DMS53 treated with DMSO at 0.1 percent for 48 hours (cell line): ENCODE data around the gene SLC35F1.

Experiments used
- DNase-seq: peaks from one replicate; lab custom pipeline; 2025; ENCODE audit not compliant: unreplicated experiment; lab: John Stamatoyannopoulos, UW

Gene SLC35F1

GRCh38 chr6:118103381-118104146, 196.5 kb downstream of the SLC35F1 start:
- DNase-seq: no peak

DNA sequence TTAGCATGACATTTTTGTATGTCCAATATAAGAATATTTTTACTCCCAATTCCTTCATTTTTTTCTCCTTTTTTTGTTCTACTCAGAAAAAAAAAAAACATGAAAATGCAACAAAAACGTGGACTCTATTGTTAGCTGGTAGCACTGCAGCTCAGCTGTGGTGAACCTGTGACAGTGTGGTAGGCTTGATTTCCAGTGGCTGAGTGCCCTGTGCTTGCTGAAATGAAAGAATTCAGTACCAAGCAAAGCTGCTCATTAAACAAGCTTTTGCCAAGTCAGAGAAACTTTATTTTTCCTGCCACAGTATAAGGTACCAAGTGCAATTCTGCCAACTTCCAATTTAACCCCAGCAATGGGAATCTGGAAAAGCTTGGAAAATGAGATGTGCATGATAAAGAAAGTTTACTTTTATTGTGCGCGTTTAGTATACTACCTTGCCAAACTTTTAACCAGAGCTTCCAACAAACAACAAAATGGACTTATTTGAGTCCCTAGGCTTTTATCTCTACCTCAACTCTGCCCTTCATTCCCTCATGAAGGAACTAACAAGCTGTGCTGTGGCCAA, 215.2 kb downstream of the SLC35F1 start:
- DNase-seq: no peak

GRCh38 chr6:118122801-118123200, 215.7 kb downstream of the SLC35F1 start:
- DNase-seq: no peak

DNA sequence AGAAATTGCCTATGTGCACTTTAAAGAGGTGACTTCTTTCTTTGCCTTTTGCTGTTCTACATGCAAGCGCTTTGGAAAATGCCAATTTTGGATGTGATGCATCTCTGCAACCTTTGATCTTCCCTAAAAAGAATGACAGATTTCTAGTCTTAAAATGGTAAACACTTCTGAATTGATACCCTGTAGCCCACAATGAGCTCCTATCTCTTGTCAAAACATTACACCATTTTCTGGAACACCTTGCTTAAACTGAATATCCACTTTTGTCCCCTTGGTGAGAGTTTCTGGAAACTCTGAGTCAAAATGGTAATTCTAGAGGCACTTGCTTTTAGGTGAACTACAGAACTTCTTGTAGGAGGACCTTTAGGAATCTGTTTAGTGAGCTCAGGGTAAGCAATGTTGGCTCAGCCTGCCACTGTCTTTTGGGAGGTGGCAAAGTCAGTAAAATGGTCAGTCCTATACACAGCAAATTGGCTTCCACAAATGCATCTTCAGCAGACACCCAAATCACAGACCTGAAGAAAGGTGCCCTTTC, 216.5 kb downstream of the SLC35F1 start:
- DNase-seq: no peak

- no peak for DNase-seq
These were observed 217.8 kb downstream of the SLC35F1 start for GRCh38 chr6:118124851-118125250.

- DNase-seq: no peak
These were observed 221.7 kb downstream of the SLC35F1 start for GRCh38 chr6:118128755-118129154.

GRCh38 chr6:118134206-118134605, 227.1 kb downstream of the SLC35F1 start:
- DNase-seq: no peak

DNA sequence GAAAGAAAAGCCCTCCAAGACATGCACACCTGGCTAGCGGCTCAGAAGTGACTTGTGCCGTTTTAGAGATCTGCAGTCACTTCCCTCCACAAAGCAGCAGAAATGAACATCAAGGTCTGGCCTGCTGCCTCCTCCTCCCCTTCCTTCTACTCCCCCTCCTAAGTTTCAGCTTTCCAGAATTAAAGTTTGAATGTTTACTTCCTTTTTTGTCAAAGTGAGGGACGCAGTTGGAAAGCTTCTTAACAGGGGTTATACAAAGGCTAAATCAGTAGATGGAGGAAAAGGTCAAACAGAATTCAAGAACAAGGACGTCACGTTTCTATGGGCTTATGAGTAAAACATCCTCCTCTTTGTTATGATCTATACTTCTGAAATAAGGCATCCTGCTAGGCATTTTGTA, 227.7 kb downstream of the SLC35F1 start:
- no peak for DNase-seq

GRCh38 chr6:118135371-118135770, 228.3 kb downstream of the SLC35F1 start:
- no peak for DNase-seq

DNA sequence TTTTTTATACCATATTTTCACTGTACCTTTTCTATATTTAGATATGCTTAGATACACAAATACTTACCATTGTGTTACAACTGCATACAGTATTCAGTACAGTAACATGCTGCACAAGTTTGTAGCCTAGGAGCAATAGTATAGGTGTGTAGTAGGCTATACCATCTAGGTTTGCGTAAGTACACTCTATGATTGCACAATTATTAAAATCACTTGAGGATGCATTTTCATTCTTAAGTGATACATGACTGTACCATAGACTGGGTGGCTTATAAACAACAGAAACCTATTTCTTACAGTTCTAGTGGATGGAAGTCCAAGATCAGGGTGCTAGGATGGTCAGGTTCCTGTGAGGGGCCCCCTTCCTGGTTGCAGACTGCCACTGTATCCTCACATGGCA, 234.1 kb downstream of the SLC35F1 start:
- DNase-seq: no peak

DNA sequence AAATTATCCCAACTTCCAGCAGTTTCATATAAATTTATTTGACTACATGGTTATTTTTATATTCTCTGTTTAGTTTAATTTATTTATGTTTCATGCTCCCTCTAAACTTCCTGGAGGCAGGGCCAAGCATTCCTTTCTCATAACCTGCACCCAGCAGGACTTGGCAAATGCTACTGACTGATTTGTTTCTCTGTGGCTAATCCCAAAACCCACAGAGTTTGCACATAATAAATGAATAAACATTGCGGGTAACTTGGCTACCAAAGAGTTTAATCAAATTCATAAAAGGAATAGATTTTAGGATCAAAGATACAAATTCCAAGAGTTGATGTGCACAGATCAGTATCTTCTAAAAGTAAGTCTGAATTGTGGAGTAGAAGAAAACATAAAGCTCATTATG, 239.5 kb downstream of the SLC35F1 start:
- DNase-seq: no peak

DNA sequence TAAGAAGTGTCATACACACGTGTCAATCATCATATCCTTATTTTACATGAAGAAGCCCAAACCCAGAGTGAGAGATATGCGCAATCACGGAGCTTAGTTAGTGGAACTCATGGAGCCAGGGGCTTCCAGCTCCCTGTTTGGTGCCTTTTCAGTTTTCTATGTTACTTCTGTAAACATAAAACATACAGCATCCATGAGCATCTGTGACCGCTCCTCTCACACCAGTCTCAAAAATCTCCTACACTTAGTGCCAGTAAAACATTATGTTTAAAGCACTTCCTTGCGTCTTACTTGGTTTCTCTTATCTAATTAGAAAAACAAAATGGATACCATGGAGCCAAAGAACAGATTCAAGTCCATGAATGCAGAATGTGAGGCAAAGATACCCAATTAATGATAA, 240.4 kb downstream of the SLC35F1 start:
- no peak for DNase-seq

- no peak for DNase-seq
These were observed 241.5 kb downstream of the SLC35F1 start for GRCh38 chr6:118148561-118148960.

DNA sequence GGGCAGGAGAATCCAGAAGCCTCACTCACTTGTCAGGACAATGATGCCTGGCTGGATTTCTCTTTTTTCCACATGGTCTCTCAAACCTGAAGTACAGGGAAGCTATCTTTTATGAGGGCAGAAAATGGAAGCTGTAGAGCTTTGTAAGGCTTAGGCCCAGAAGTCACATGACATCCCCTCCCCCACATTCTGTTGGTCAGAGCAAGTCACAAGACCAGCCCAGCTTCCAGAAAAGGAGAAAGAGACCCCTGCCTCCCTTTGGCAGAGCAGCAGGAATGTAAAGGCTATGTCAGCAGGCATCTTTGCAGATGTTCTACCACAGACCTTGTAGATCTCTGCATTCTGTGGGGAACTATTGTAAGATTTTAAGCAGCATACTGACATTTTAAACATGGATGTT, 245.5 kb downstream of the SLC35F1 start:
- DNase-seq: no peak

DNA sequence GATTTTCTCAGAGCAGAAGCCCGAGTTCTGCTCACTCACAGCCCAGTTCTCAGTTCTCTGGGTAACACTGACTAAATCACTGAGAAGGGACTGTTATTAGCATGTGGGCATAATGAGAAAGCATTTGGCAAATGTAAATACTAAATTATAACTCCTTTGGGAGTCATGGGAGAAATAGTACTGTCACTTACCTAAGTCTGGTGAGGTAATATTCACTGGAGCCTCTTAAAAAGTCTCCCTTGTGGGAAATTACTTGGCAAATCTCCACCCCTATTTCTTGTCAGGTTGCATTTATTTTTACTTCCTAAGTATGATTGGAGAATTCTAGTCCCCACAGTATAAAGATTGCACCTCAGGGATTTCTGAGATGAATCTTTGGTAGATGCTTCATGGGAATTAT, 254.3 kb downstream of the SLC35F1 start:
- DNase-seq: no peak

DNA sequence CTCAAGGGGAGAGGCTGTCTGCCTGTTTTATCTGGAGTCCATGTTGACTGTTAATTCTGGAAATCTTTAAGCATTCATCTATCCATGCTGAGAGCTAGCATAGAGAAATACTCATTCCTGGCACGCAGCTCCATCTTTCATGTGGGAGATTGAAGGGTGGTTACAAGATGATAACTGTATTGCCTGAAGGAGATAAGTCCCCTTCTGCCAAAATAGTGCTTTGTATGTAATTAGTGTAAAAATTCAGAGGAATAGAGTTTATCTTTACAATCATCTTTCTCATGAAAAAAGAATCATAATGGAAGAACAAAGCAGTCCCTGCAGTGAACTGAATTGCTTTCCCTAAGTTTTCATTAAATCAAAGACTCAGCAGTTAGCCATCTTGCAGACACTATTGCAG, 256.5 kb downstream of the SLC35F1 start:
- no peak for DNase-seq

GRCh38 chr6:118165500-118165899, 258.4 kb downstream of the SLC35F1 start:
- DNase-seq: no peak

DNA sequence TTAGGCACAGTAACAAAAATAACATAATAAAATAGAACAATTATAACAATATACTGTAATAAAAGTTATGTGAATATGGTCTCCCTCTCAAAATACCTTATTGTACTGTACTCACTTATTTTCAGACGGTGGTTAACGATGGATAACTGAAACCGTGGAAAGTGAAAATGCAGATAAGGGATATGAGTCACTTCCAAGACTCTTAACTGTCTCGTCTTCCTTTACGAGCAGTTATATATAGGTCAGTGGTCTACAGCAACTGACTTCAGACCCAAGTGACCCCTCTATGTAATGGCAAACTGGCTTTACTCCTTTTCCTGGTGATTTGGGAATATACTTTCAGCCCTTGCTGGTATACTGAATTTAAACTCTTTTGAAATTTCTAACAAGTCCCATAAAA, 261.4 kb downstream of the SLC35F1 start:
- DNase-seq: no peak

GRCh38 chr6:118171852-118172251, 264.8 kb downstream of the SLC35F1 start:
- DNase-seq: no peak

DNA sequence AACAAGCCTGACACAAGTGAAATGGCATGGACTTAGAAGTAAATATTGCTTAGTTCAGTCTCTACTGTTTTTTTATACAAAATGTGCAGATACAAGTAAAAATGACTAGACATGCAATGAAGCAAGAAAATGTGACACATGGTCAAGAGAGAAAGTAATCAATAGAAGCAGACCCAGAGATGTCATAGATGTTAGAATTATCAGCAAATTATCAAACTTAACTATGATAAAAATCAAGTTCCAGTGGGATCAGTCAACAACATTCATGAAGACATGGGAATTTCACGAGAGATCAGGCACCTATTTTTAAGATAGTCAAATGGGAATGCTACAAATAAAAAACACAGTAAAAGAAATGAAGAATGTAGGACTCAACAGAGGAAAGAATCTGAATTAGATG, 267.0 kb downstream of the SLC35F1 start:
- no peak for DNase-seq

- DNase-seq: no peak
These were observed 270.7 kb downstream of the SLC35F1 start for GRCh38 chr6:118177720-118178119.

DNA sequence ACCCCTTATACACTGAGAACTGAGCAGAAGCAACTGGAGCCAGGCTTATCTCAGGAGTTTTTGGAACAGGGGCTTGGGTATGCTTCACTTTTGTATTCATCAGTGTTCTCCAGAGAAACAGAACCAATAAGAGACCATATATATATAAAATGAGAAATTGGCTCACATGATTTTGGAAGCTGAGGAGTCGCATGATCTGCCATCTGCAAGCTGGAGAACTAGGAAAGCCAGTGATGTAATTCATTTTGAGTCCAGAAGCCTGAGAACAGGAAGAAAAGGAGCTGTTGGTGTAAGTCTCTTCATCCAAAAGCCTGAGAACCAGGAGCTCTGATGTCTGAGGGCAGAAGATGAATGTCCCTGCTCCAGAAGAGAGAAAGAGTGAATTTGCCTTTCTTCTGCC, 272.0 kb downstream of the SLC35F1 start:
- DNase-seq: no peak
